Chondrocyte (in vitro differentiated cells): ENCODE results near the gene MTERF1. TPM values are rescaled to one million over a fixed set of nuclear protein-coding genes. Genes with fewer than 3 reads are reported as not detected.
"Not testable (repeated sequence)": the region's sequence is repeated elsewhere in the genome, so short reads cannot be mapped to it uniquely, and the experiment has no call there.

Source experiments
- DNase-seq: peaks from one replicate; pipeline ENCODE4 v3.0.0; 2021; ENCODE audit warnings: mixed read lengths, low spot score
- H3K27ac Mint-ChIP-seq: one replicate; pipeline ENCODE4 v1.8.0; 2021; ENCODE audit warnings: mild to moderate bottlenecking, moderate library complexity, mixed read lengths; ENCODE audit not compliant: unreplicated experiment
- H3K27me3 Mint-ChIP-seq: 2 replicates; pipeline ENCODE4 v1.8.0; 2021; ENCODE audit warnings: low read depth, mixed read lengths
- H3K36me3 Mint-ChIP-seq: 2 replicates; pipeline ENCODE4 v1.8.0; 2021; ENCODE audit warnings: low read depth, mixed read lengths
- H3K4me1 Mint-ChIP-seq: 2 replicates; pipeline ENCODE4 v1.8.0; 2021; ENCODE audit warnings: low read depth, mild to moderate bottlenecking, mixed read lengths
- H3K4me3 Mint-ChIP-seq: one replicate; pipeline ENCODE4 v1.8.0; 2021; ENCODE audit warnings: mild to moderate bottlenecking, moderate library complexity, mixed read lengths; ENCODE audit not compliant: unreplicated experiment
- H3K9me3 Mint-ChIP-seq: 2 replicates; pipeline ENCODE4 v1.8.0; 2021; ENCODE audit warnings: low read depth, mixed read lengths
- total RNA-seq: library from RNA; stranded (reverse); gene quantifications from 3 replicates; pipeline ENCODE4 v1.2.1, GENCODE V29; 2021
- TF ChIP-seq, protein P1 (sequence below): fragments of 200-600 bp; sonication (generic); IDR thresholded peaks from 2 replicates; pipeline ENCODE4 v1.5.0; 2021; ENCODE audit warnings: antibody characterized with exemption, mild to moderate bottlenecking, moderate library complexity

The MTERF1 gene
- total RNA-seq, 1 donor from 2014 or later, result 7.7 TPM

DNA sequence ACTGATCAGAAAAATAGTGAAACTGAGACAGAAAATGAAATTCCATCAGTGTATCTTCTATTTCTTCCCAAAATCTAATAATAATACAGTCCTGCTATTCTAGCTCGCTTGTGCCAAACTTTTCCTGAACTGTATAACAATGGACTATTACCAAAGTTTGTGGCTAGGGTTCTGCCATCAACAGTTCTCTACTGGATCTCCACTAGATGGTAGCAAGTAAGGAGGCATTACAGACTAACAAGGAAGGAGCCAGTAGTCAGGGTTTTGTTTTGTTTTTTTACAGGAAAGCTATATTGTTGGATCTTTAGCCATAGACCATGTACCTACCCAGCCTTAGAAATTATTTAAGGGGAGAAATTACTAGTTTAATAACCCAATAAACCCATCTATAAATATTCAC lies 10.8 kb downstream of the MTERF1 start:
- Mint-ChIP-seq H3K9me3 (no peaks in the 10 kb centered on the region), H3K36me3 (peaks cover 4% of the 10 kb centered on the region), H3K27ac (no peak overlapping the region), H3K4me1 (no peaks in the 10 kb centered on the region), H3K4me3 (no peak overlapping the region), H3K27me3 (no peaks in the 10 kb centered on the region)
- TF ChIP-seq, protein P1, sequence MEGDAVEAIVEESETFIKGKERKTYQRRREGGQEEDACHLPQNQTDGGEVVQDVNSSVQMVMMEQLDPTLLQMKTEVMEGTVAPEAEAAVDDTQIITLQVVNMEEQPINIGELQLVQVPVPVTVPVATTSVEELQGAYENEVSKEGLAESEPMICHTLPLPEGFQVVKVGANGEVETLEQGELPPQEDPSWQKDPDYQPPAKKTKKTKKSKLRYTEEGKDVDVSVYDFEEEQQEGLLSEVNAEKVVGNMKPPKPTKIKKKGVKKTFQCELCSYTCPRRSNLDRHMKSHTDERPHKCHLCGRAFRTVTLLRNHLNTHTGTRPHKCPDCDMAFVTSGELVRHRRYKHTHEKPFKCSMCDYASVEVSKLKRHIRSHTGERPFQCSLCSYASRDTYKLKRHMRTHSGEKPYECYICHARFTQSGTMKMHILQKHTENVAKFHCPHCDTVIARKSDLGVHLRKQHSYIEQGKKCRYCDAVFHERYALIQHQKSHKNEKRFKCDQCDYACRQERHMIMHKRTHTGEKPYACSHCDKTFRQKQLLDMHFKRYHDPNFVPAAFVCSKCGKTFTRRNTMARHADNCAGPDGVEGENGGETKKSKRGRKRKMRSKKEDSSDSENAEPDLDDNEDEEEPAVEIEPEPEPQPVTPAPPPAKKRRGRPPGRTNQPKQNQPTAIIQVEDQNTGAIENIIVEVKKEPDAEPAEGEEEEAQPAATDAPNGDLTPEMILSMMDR, result peak; percentile 15
- DNase-seq, result no peak

DNA sequence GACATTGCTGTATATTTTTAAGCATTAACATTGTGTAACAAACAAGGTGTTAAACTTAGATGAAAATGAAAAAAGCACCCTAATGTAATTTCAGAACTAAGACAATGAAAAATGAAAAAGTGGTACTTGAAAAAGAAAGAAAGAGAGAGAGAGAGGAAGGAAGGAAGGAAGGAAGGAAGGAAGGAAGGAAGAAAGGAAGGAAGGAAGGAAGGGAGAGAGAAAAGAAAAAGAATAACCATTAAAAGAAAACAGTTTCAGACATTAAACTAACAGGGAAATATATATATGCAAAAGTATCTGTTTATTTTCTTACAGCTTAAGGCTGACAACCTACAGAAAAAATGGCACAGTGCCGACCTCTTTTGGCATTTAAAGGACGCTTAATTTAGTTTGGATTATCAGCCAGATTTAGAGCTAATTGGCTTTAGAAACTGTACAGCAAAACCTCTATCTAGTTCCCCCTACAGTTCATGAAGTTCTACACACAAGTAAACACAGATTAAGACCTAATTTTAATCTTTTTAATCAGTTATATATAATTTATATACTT lies 13.8 kb downstream of the MTERF1 start:
- H3K27ac Mint-ChIP-seq, result no peak overlapping the region
- TF ChIP-seq, protein P1, result peak; percentile 19
- DNase-seq, result no peak
- H3K36me3 Mint-ChIP-seq, result no peaks in the 10 kb centered on the region
- H3K9me3 Mint-ChIP-seq, result no peaks in the 10 kb centered on the region
- H3K4me1 Mint-ChIP-seq, result no peaks in the 10 kb centered on the region
- no peak overlapping the region for H3K4me3 Mint-ChIP-seq
- no peaks in the 10 kb centered on the region for H3K27me3 Mint-ChIP-seq

DNA sequence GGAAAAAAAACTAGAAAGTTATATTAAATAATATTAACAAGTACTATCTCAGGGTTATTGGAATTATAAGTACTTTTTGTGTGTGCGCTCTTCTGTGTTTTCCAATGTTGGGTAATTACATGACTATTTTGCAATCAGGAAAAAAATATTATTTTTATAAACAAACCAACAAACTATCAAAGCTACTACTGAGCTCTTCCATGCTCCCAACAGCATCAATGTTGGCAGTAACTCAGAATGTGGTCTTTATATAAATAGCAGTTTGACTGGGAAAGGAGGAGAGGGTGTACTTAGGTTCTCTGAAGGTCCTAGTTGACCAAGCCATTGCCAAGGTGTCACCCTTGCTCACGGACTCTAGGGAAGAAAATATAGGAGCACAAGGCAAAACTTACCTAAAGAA lies 15.0 kb downstream of the MTERF1 start:
- Mint-ChIP-seq H3K27ac (no peak overlapping the region), H3K4me3 (no peak overlapping the region), H3K9me3 (no peaks in the 10 kb centered on the region), H3K27me3 (no peaks in the 10 kb centered on the region), H3K36me3 (no peaks in the 10 kb centered on the region), H3K4me1 (no peaks in the 10 kb centered on the region)
- TF ChIP-seq, protein P1, result no peak
- DNase-seq, result no peak

DNA sequence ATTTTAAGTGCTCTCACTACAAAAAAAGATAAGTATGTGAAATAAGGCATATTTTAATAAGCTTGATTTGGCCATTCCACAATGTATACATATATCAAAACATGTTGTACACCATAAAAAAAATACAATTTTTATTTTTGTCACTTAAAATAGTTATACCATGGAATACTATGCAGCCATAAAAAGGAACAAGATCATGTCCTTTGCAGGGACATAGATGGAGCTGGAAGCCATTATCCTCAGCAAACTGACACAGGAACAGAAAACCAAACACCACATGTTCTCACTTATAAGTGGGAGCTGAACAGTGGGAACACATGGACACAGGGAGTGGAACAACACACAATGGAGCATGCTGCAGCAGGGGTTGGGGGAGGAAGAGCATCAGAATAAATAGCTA lies 15.9 kb downstream of the MTERF1 start:
- not testable (repeated sequence) for H3K27me3 Mint-ChIP-seq, H3K9me3 Mint-ChIP-seq, H3K27ac Mint-ChIP-seq, H3K4me1 Mint-ChIP-seq, H3K36me3 Mint-ChIP-seq, DNase-seq, H3K4me3 Mint-ChIP-seq

DNA sequence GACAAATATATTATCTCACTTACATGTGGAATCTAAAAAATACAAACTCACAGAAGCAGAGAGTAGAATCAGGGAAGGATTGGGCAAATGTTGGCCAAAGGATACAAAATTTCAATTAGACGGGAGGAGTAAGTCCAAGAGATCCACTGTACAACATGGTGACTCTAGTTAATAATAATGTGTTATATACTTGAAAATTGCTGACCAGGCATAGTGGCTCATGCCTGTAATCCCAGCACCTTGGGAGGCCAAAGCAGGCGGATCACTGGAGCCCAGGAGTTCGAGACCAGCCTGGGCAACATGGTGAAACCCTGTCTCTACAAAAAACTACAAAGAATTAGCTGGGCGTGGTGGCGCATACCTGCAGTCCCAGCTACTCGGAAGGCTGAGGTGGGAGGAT lies 16.4 kb downstream of the MTERF1 start:
- TF ChIP-seq, protein P1, result no peak
- H3K36me3 Mint-ChIP-seq, result no peaks in the 10 kb centered on the region
- no peaks in the 10 kb centered on the region for H3K4me1 Mint-ChIP-seq
- H3K27me3 Mint-ChIP-seq, result no peaks in the 10 kb centered on the region
- H3K9me3 Mint-ChIP-seq, result no peaks in the 10 kb centered on the region
- no peak for DNase-seq
- H3K27ac Mint-ChIP-seq, result no peak overlapping the region
- H3K4me3 Mint-ChIP-seq, result no peak overlapping the region

DNA sequence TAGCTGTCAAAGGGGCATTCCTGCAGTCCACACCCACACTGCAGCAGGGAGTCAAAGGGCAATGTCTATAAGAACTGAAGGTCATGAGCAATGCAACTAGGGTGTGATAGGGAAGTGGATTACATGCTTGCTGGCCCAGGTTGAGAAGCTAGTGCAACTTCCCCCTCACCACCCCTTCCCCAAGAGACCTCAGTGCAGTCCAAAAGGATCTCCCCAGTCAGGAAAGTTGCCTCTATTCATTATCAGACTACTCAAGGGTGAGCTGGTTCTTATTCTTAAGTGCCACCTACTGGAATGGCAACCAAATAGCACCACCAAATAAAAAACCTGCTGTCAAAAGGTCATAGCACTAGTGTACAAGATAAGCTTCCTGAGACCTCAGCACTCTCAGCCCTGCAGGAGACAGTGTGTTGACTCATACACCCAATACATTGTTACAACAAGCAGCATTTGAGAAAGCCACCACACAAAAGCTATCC lies 28.2 kb downstream of the MTERF1 start:
- TF ChIP-seq, protein P1, result no peak
- H3K36me3 Mint-ChIP-seq, result peaks cover 6% of the 10 kb centered on the region
- peaks cover 6% of the 10 kb centered on the region for H3K4me1 Mint-ChIP-seq
- peaks cover 33% of the 10 kb centered on the region for H3K9me3 Mint-ChIP-seq
- DNase-seq, result no peak
- no peaks in the 10 kb centered on the region for H3K27me3 Mint-ChIP-seq
- no peak overlapping the region for H3K4me3 Mint-ChIP-seq
- H3K27ac Mint-ChIP-seq, result no peak overlapping the region
